Upper lobe of left lung (tissue), 4 donors: ENCODE results near the gene UTS2.

Experiments used
- POLR2AphosphoS5 ChIP-seq, 2 donors: sonication (generic); formaldehyde crosslinking; IDR thresholded peaks; one replicate each; pipeline ENCODE4 v1.5.1; 2017; ENCODE audit warnings: antibody characterized with exemption in 2 of 2
- TF ChIP-seq, protein P1 (sequence below), 6 experiments: fragments of 450-650 bp in 4 of 6; fragments of 200-600 bp in 2 of 6; sonication (generic) in 2 of 6; IDR thresholded peaks; one replicate each; pipeline ENCODE4 v1.5.1; 2016 to 2019; ENCODE audit warnings: antibody characterized with exemption in 6 of 6

DNA sequence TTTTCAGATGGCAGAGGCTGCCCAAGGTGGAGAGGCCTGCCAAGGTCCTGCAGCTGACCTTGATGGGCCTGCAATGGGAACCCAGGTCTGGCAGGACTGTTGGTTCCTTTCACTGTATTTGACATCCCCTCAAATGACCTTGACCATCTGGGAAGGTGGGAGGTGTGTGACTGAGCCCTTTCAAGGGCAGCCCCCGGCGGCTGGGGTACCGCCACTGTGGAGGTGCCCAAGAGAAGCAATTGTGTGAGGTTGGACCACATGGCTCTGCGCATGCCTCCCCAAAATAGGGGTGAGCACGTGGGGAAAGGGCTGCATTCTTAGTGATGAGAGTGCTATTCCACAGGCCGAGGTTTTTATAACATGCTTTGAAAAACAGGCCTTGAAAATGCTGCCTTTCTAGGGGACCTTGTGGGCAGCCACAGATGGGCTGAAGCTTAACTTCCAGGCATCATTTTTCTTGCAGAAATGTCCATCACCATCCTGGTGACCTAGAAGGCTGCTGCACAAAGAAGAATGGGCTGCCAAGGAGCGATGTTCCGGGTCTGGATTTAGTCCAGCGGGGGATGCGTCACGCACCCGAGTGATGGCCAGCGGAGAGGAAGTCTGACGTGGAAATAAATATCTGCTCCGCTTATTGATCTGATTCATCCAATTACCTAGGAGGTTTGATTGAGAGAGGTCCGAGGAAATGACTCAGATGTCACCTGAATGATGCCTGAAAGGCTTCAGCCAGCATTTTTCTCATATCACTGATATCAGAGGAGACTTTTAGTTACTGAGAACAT is 16.5 kb upstream of the UTS2 start:
- TF ChIP-seq, protein P1, sequence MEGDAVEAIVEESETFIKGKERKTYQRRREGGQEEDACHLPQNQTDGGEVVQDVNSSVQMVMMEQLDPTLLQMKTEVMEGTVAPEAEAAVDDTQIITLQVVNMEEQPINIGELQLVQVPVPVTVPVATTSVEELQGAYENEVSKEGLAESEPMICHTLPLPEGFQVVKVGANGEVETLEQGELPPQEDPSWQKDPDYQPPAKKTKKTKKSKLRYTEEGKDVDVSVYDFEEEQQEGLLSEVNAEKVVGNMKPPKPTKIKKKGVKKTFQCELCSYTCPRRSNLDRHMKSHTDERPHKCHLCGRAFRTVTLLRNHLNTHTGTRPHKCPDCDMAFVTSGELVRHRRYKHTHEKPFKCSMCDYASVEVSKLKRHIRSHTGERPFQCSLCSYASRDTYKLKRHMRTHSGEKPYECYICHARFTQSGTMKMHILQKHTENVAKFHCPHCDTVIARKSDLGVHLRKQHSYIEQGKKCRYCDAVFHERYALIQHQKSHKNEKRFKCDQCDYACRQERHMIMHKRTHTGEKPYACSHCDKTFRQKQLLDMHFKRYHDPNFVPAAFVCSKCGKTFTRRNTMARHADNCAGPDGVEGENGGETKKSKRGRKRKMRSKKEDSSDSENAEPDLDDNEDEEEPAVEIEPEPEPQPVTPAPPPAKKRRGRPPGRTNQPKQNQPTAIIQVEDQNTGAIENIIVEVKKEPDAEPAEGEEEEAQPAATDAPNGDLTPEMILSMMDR (IDR thresholded peaks at IDR 0.05), result no peak
- TF ChIP-seq POLR2AphosphoS5 (IDR thresholded peaks at IDR 0.05), result no peak
